Activated CD8-positive, alpha-beta memory T cell treated with anti-CD3 and anti-CD28 coated beads for 48 hours (primary cell): ENCODE measurements around the gene XKR3.
"Not testable (repeated sequence)": the region's sequence is repeated elsewhere in the genome, so short reads cannot be mapped to it uniquely, and the experiment has no call there.

ENCODE experiments used
- DNase-seq, 3 experiments: peaks; one replicate each; pipeline ENCODE4 v3.0.0-alpha.2; 2020; ENCODE audit warnings: low read depth in 2 of 3, low spot score in 2 of 3

XKR3 gene

GRCh38 chr22:16806401-16806800 lies 18.8 kb downstream of the XKR3 start:
- no peak for DNase-seq

GRCh38 chr22:16804882-16805281 lies 20.3 kb downstream of the XKR3 start:
- DNase-seq = no peak

- DNase-seq = no peak
Measured at GRCh38 chr22:16803255-16803917, 21.8 kb downstream of the XKR3 start.

GRCh38 chr22:16801571-16801970 lies 23.6 kb downstream of the XKR3 start:
- DNase-seq = no peak

GRCh38 chr22:16801088-16801487 lies 24.1 kb downstream of the XKR3 start:
- DNase-seq = no peak

GRCh38 chr22:16800358-16800757 lies 24.9 kb downstream of the XKR3 start:
- DNase-seq = no peak

GRCh38 chr22:16795504-16795903 lies 29.7 kb downstream of the XKR3 start:
- DNase-seq = not testable (repeated sequence)

GRCh38 chr22:16793831-16794230 lies 31.4 kb downstream of the XKR3 start:
- DNase-seq = no peak

- DNase-seq = no peak
Measured at GRCh38 chr22:16789860-16790493, 35.2 kb downstream of the XKR3 start.

GRCh38 chr22:16783930-16784354 lies 41.3 kb downstream of the XKR3 start:
- DNase-seq = no peak

GRCh38 chr22:16783453-16783852 lies 41.8 kb downstream of the XKR3 start:
- DNase-seq = no peak

- no peak for DNase-seq
Measured at GRCh38 chr22:16781764-16782329, 43.4 kb downstream of the XKR3 start.

- no peak for DNase-seq
Measured at GRCh38 chr22:16781074-16781763, 44.0 kb downstream of the XKR3 start.

- no peak for DNase-seq
Measured at GRCh38 chr22:16777284-16777924, 47.8 kb downstream of the XKR3 start.

- DNase-seq = no peak
Measured at GRCh38 chr22:16776080-16776479, 49.1 kb downstream of the XKR3 start.

- no peak for DNase-seq
Measured at GRCh38 chr22:16774911-16775500, 50.2 kb downstream of the XKR3 start.

- DNase-seq = not testable (repeated sequence)
Measured at GRCh38 chr22:16771569-16771968, 53.6 kb downstream of the XKR3 start.

GRCh38 chr22:16767927-16768326 lies 57.3 kb downstream of the XKR3 start:
- not testable (repeated sequence) for DNase-seq

GRCh38 chr22:16762224-16762623 lies 63.0 kb downstream of the XKR3 start:
- DNase-seq = not testable (repeated sequence)

GRCh38 chr22:16760416-16760815 lies 64.8 kb downstream of the XKR3 start:
- not testable (repeated sequence) for DNase-seq

GRCh38 chr22:16749282-16749681 lies 75.9 kb downstream of the XKR3 start:
- DNase-seq = not testable (repeated sequence)
